ENCODE measurements around the gene HLA-DPB1.

The HLA-DPB1 gene

DNA sequence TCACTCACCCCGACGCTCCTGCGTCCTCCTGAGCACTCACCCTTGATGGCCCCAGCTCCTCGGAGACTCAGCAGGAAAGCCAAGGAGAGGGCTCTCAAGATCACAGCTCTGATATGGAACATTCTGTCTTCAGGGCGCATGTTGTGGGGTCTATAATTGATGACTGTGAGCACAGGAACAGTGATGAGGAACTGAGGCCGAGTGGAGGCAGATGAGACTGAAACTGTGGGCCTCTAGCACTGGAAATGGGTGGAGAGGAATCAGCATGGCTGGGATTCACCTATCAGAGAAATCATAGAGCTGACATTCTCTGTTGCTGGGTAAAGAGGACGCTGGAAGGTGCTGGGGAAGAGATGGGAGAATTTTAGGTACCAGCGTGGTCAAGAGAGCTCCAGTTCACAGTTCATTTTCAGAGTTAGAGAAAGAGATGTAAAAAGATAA, 2.3 kb upstream of the HLA-DPB1 start, which contains the start of gene HLA-DPA1:
TSS of gene HLA-DPA1 (minus strand) at position 219 of the 441 bp plus-strand sequence.
- Histone ChIP-seq H3K9me3 (ENCODE audit: insufficient read depth, low read depth, low read length) (no peaks in the 10 kb centered on the region), H3K9ac (ENCODE audit: low read depth, low read length) (no peak within 1 kb of the TSS), H3K27me3 (ENCODE audit: insufficient read depth, low read length) (no peaks in the 10 kb centered on the region), H3K27ac (ENCODE audit: low read depth, low read length) (no peak within 1 kb of the TSS), H3K4me3 (ENCODE audit: low read length) (no peak within 1 kb of the TSS), H3K36me3 (ENCODE audit: insufficient read depth, low read length) (no peaks in the 10 kb centered on the region), H3K4me1 (ENCODE audit: insufficient read depth, low read length) (no peaks in the 10 kb centered on the region)
- 79% methylated on average over 8 of the region's 8 CpGs for WGBS

DNA sequence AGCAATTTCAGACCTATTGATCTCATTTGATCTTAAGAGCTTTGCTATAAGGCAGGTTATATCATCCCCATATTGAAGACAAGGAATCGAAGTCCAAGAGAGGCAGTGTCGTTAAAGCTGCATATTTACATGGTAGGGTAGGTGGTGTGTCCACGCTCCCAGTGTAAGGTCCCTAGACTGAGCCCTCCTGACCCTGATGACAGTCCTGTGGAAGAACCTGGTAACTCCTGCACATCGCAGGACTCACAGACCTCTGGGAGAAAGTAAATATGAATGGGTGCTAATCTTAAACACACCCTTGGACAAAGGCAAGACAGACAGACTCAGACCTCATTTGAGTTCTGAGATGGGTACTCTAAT, 602 bp upstream of the HLA-DPB1 start:
- no peak overlapping the region for H3K9ac ChIP-seq (ENCODE audit: low read depth, low read length)
- no peaks in the 10 kb centered on the region for H3K9me3 ChIP-seq (ENCODE audit: insufficient read depth, low read depth, low read length)
- H3K27me3 ChIP-seq (ENCODE audit: insufficient read depth, low read length) = no peaks in the 10 kb centered on the region
- no peaks in the 10 kb centered on the region for H3K4me1 ChIP-seq (ENCODE audit: insufficient read depth, low read length)
- WGBS = 91% methylated on average over 4 of the region's 4 CpGs
- no peak overlapping the region for H3K27ac ChIP-seq (ENCODE audit: low read depth, low read length)
- H3K36me3 ChIP-seq (ENCODE audit: insufficient read depth, low read length) = no peaks in the 10 kb centered on the region
- H3K4me3 ChIP-seq (ENCODE audit: low read length) = no peak overlapping the region

DNA sequence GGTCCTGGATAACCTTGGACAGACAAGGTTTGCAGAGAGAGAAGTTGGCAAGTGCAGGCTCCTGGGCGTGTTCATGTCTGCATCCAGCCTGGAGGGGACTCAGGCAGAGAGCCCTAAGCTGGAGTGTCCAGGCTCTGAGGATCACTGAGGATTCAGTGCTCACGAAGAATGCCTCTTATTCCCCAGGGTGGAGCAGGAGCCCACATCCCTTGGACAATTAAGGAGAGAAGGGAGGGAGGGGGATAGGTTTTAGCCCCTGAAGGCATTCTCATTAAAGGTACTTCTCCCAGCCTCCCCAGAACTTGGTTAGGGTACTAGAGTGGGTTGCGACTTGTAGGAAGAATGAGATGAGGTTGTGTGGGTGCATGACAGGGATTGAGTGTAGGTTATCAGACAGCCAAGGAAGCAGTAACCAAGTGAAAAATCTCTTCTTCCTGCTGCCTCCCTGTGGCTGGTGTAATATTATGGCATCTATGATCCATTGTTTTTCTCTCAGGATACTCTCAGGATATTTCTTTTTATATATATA, 680 bp downstream of the HLA-DPB1 start:
- Histone ChIP-seq H3K36me3 (ENCODE audit: insufficient read depth, low read length) (no peaks in the 10 kb centered on the region), H3K4me1 (ENCODE audit: insufficient read depth, low read length) (no peaks in the 10 kb centered on the region), H3K9ac (ENCODE audit: low read depth, low read length) (no peak overlapping the region), H3K9me3 (ENCODE audit: insufficient read depth, low read depth, low read length) (no peaks in the 10 kb centered on the region), H3K27ac (ENCODE audit: low read depth, low read length) (no peak overlapping the region), H3K27me3 (ENCODE audit: insufficient read depth, low read length) (peaks cover 7% of the 10 kb centered on the region), H3K4me3 (ENCODE audit: low read length) (no peak overlapping the region)
- 84% methylated on average over 3 of the region's 3 CpGs for WGBS

DNA sequence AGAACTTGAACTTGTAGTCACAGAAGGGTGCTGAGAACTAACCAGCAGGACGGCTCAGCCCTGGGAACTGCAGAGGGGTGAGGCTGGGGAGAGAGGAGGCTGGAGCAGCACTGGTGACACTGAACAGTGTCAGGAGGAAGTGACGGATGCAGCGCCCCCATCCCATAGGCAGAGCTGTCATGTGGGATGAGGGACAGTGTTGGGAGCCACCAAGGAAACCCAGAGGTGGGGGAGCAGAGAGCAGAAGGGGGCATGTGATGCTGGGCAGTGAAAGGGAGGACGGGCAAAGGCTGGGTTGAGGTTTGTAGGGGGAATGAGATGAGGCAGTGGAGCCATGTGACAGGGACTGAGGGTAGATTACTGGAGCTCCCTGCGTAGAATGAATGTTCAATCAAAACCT, 2.1 kb downstream of the HLA-DPB1 start:
- Histone ChIP-seq H3K9ac (ENCODE audit: low read depth, low read length) (no peak overlapping the region), H3K36me3 (ENCODE audit: insufficient read depth, low read length) (no peaks in the 10 kb centered on the region), H3K4me1 (ENCODE audit: insufficient read depth, low read length) (no peaks in the 10 kb centered on the region), H3K9me3 (ENCODE audit: insufficient read depth, low read depth, low read length) (no peaks in the 10 kb centered on the region), H3K4me3 (ENCODE audit: low read length) (no peak overlapping the region), H3K27me3 (ENCODE audit: insufficient read depth, low read length) (peaks cover 9% of the 10 kb centered on the region), H3K27ac (ENCODE audit: low read depth, low read length) (no peak overlapping the region)
- 73% methylated on average over 5 of the region's 5 CpGs for WGBS

DNA sequence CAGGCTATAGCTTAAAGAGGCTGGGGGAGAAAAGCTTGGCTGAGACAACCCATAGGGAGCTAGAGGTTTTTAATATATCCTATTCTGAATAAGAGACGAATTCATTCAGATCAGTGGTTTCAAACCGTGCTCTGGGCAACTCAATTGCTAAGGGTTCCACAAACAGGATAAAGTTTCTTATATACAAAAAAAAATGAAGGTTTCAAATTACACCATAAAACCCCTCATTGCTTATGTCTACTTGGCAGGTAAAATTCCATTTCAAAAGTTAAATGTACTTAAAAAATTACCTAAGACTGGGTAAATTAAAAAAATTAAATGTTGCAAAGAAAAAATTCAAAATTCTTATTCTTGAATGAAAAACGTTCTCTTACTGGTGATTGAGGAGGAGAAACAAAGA, 2.7 kb downstream of the HLA-DPB1 start:
- Histone ChIP-seq H3K9ac (ENCODE audit: low read depth, low read length) (no peak overlapping the region), H3K4me1 (ENCODE audit: insufficient read depth, low read length) (no peaks in the 10 kb centered on the region), H3K36me3 (ENCODE audit: insufficient read depth, low read length) (no peaks in the 10 kb centered on the region), H3K27ac (ENCODE audit: low read depth, low read length) (no peak overlapping the region), H3K27me3 (ENCODE audit: insufficient read depth, low read length) (peaks cover 9% of the 10 kb centered on the region), H3K4me3 (ENCODE audit: low read length) (no peak overlapping the region), H3K9me3 (ENCODE audit: insufficient read depth, low read depth, low read length) (no peaks in the 10 kb centered on the region)
- 91% methylated on average over 3 of the region's 3 CpGs for WGBS

DNA sequence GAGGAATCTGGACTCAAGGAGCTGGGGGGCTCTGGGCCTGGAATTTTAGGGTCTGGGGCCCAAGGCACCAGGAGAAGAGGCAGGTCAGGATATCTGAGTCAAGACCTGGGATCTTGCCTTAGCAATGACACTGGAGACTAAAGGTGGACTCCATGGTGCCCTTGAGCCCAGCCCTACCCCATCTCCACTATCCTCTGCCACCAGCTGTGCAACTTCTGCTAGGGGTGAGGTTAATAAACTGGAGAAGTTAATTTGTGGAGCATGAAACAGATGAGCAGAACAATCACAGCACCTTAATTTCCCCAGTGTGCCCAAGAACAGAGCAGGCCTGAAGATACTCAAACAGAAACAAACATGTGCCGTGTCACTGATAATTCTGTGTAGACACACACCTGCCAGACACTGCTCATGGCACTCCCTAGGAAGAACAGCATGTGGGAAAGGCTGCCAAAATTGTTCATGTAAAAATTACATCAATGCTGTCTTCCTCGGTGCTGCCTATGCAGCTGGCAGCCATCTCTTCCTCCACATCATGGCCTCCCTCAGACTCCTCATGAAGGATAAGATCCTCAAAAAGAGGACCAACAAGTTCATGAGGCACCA, 3.2 kb downstream of the HLA-DPB1 start:
- Histone ChIP-seq H3K27ac (ENCODE audit: low read depth, low read length) (no peak overlapping the region), H3K9me3 (ENCODE audit: insufficient read depth, low read depth, low read length) (no peaks in the 10 kb centered on the region), H3K27me3 (ENCODE audit: insufficient read depth, low read length) (peaks cover 9% of the 10 kb centered on the region), H3K9ac (ENCODE audit: low read depth, low read length) (no peak overlapping the region), H3K4me3 (ENCODE audit: low read length) (no peak overlapping the region), H3K36me3 (ENCODE audit: insufficient read depth, low read length) (no peaks in the 10 kb centered on the region), H3K4me1 (ENCODE audit: insufficient read depth, low read length) (no peaks in the 10 kb centered on the region)
- 98% methylated on average over 2 of the region's 2 CpGs for WGBS

DNA sequence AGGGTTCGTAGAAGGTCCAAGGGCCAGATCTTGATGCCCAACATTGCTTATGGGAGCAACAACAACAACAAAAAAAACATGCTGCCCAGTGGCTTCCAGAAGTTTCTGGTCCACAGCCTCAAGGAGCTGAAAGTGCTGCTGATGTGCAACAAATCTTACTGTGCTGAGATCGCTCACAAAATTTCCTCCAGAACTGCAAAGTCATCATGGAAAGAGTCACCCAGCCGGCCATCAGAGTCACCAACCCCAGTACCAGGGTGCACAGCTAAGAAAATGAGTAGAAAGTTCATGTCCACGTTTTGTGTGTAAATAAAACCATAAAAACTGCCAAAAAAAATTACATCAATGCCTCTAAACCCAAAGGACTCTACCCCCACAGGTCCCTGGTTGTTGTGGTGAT, 3.8 kb downstream of the HLA-DPB1 start:
- H3K27ac ChIP-seq (ENCODE audit: low read depth, low read length) = no peak overlapping the region
- H3K4me3 ChIP-seq (ENCODE audit: low read length) = peak overlapping the region; percentile 71
- no peaks in the 10 kb centered on the region for H3K9me3 ChIP-seq (ENCODE audit: insufficient read depth, low read depth, low read length)
- H3K27me3 ChIP-seq (ENCODE audit: insufficient read depth, low read length) = peaks cover 9% of the 10 kb centered on the region
- H3K4me1 ChIP-seq (ENCODE audit: insufficient read depth, low read length) = no peaks in the 10 kb centered on the region
- no peak overlapping the region for H3K9ac ChIP-seq (ENCODE audit: low read depth, low read length)
- no peaks in the 10 kb centered on the region for H3K36me3 ChIP-seq (ENCODE audit: insufficient read depth, low read length)
- 97% methylated on average over 4 of the region's 4 CpGs for WGBS

DNA sequence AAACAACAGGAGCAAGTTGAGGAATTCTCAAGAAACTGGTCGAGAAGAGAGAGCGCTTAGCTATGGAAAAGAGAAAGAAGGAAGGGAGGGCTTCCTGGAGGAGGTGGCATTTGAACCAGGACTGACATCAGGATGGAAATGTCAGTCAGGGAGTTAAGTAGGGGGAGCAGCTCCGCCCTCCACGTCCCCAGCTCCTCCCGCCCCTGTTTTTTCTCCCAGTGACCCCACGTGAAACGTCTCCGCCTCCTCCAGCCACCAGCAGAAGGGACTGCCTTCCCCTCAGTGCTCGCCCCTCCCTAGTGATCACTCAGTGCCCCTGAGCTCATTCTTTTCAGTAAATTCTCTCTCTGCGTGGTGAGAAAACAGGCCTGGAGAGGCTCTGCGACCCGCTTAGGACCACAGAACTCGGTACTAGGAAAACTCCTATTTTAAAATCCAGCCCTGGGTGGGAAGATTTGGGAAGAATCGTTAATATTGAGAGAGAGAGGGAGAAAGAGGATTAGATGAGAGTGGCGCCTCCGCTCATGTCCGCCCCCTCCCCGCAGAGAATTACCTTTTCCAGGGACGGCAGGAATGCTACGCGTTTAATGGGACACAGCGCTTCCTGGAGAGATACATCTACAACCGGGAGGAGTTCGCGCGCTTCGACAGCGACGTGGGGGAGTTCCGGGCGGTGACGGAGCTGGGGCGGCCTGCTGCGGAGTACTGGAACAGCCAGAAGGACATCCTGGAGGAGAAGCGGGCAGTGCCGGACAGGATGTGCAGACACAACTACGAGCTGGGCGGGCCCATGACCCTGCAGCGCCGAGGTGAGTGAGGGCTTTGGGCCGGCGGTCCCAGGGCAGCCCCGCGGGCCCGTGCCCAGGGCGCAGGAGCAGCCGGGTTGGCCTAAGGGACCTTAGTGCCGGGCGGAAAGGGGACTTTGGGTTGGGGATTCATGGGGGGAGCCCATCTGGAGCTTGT, 4.6 kb downstream of the HLA-DPB1 start:
- H3K27ac ChIP-seq (ENCODE audit: low read depth, low read length) = peak overlapping the region; percentile 53; the same call in 1 of the 2 replicates
- no peaks in the 10 kb centered on the region for H3K4me1 ChIP-seq (ENCODE audit: insufficient read depth, low read length)
- WGBS = 4% methylated on average over 49 of the region's 49 CpGs
- H3K9ac ChIP-seq (ENCODE audit: low read depth, low read length) = peak overlapping the region; percentile 50; the same call in 1 of the 2 replicates
- no peaks in the 10 kb centered on the region for H3K9me3 ChIP-seq (ENCODE audit: insufficient read depth, low read depth, low read length)
- 0 out of 2 replicates have a peak, but pooled peaks cover 2% of the 10 kb centered on the region for H3K36me3 ChIP-seq (ENCODE audit: insufficient read depth, low read length)
- peaks cover 9% of the 10 kb centered on the region for H3K27me3 ChIP-seq (ENCODE audit: insufficient read depth, low read length)
- peak overlapping the region; percentile 71 for H3K4me3 ChIP-seq (ENCODE audit: low read length)

DNA sequence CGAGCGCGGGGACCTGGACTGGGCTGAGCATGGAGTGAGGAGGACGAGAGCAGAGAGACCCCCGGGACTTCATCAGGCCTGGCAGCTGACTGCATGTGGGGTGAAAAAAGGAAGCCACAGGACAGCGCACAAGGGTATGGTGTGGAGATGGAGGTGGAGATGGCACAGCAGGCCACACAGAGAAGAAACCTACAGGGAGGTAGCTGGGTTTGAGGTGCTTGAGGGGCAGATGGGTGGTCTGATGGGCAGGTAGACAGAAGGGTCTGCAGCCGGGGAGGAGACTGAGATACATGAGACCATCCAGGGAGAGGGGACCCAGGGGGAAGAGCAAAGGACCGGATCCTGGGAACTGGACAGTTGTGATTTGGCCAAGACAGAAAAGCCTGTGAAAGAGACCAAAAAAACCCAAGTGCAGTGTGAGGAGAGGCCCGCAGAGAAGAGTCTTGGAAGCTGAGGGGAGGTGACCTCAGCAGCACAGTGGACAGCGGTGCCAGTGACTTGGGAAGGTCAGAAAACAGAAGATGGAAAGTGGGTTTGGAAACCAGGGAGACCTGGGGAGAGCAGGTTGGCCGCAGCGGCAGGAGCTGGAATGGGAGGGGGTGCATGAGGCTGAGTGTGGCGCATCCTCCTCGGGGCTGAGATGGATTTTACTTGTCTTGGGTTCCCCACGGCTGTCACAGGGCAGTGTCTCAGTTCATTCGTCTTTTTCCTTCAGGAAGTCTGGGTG, 5.5 kb downstream of the HLA-DPB1 start:
- Histone ChIP-seq H3K9ac (ENCODE audit: low read depth, low read length) (peak overlapping the region; percentile 12; the same call in 1 of the 2 replicates), H3K27ac (ENCODE audit: low read depth, low read length) (no peak overlapping the region), H3K9me3 (ENCODE audit: insufficient read depth, low read depth, low read length) (no peaks in the 10 kb centered on the region), H3K4me1 (ENCODE audit: insufficient read depth, low read length) (no peaks in the 10 kb centered on the region), H3K36me3 (ENCODE audit: insufficient read depth, low read length) (0 out of 2 replicates have a peak, but pooled peaks cover 2% of the 10 kb centered on the region), H3K4me3 (ENCODE audit: low read length) (peak overlapping the region; percentile 71), H3K27me3 (ENCODE audit: insufficient read depth, low read length) (peaks cover 9% of the 10 kb centered on the region)
- 79% methylated on average over 16 of the region's 16 CpGs for WGBS

DNA sequence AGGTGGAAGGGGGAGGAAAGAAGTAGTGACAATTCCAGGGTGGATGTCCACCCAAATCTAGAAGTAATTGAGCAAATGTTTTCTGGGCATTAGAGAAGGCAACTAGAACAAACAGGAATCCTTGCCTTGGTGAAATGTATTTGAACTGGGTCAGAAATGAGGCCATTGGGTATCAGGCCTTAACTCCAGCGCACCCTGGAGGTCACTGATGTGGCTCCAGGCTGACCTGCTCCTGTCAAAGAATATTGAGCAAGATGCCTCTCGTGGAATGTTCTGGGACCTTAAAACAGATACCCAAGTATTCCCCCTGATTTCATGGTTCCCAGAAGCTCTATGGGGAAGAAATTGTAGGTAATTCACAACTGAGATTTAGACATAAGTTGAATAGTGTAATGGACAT, 6.9 kb downstream of the HLA-DPB1 start:
- no peak overlapping the region for H3K9ac ChIP-seq (ENCODE audit: low read depth, low read length)
- H3K4me1 ChIP-seq (ENCODE audit: insufficient read depth, low read length) = no peaks in the 10 kb centered on the region
- H3K9me3 ChIP-seq (ENCODE audit: insufficient read depth, low read depth, low read length) = no peaks in the 10 kb centered on the region
- H3K27ac ChIP-seq (ENCODE audit: low read depth, low read length) = no peak overlapping the region
- 24% methylated on average over 2 of the region's 2 CpGs for WGBS
- no peak overlapping the region for H3K4me3 ChIP-seq (ENCODE audit: low read length)
- H3K36me3 ChIP-seq (ENCODE audit: insufficient read depth, low read length) = peaks cover 2% of the 10 kb centered on the region; the same call in 1 of the 2 replicates
- H3K27me3 ChIP-seq (ENCODE audit: insufficient read depth, low read length) = peaks cover 9% of the 10 kb centered on the region

Measured in HUES64 (cell line).